GM23338 (cell line): ENCODE data around the gene DYNC2LI1. TPM values are rescaled to one million over a fixed set of nuclear protein-coding genes. Genes with fewer than 3 reads are reported as not detected.

Experiments used
- ATAC-seq: fragments of 200-7000 bp; cut with Tn5 transposase; 3 replicates; pipeline ENCODE4 v1.9.1; 2020
- DNase-seq: peaks from one replicate; pipeline ENCODE4 v3.0.0-alpha.2; 2015; ENCODE audit warnings: low spot score
- H2AFZ ChIP-seq: fragments of 200-600 bp; sonication (generic); 2 replicates; pipeline ENCODE4 v1.8.0; 2016; ENCODE audit warnings: antibody characterized with exemption, mild to moderate bottlenecking, moderate library complexity
- H3F3A ChIP-seq: fragments of 200-600 bp; sonication (generic); replicated peaks from 2 replicates; pipeline ENCODE4 v1.8.0; 2017; ENCODE audit warnings: antibody characterized with exemption, mixed run types, low read depth
- H3K27ac ChIP-seq: fragments of 200-600 bp; sonication (generic); 2 replicates; pipeline ENCODE4 v1.6.1; 2016; ENCODE audit warnings: low read depth
- H3K27me3 ChIP-seq: fragments of 200-600 bp; sonication (generic); 2 replicates; pipeline ENCODE4 v1.8.0; 2016; ENCODE audit warnings: mild to moderate bottlenecking, mixed run types, moderate library complexity; ENCODE audit not compliant: insufficient read depth
- H3K36me3 ChIP-seq: fragments of 200-600 bp; sonication (generic); 2 replicates; pipeline ENCODE4 v1.8.0; 2016; ENCODE audit warnings: mild to moderate bottlenecking; ENCODE audit not compliant: insufficient read depth
- H3K4me1 ChIP-seq: fragments of 200-600 bp; sonication (generic); 2 replicates; pipeline ENCODE4 v1.8.0; 2016; ENCODE audit warnings: mild to moderate bottlenecking, moderate library complexity; ENCODE audit not compliant: insufficient read depth
- H3K4me2 ChIP-seq: fragments of 200-600 bp; sonication (generic); 2 replicates; pipeline ENCODE4 v1.7.1; 2017; ENCODE audit warnings: mixed run types
- H3K4me3 ChIP-seq: fragments of 200-600 bp; sonication (generic); 2 replicates; pipeline ENCODE4 v1.6.1; 2016; ENCODE audit warnings: mixed run types
- H3K79me2 ChIP-seq: fragments of 200-600 bp; sonication (generic); replicated peaks from 2 replicates; pipeline ENCODE4 v1.8.0; 2017; ENCODE audit warnings: mild to moderate bottlenecking; ENCODE audit not compliant: insufficient read depth
- H3K9me2 ChIP-seq: fragments of 200-600 bp; sonication (generic); 2 replicates; pipeline ENCODE4 v1.8.0; 2017; ENCODE audit not compliant: insufficient read depth
- H4K20me1 ChIP-seq: fragments of 200-600 bp; sonication (generic); replicated peaks from 2 replicates; pipeline ENCODE4 v1.8.0; 2017; ENCODE audit warnings: mild to moderate bottlenecking; ENCODE audit not compliant: insufficient read depth
- H3K27ac Mint-ChIP-seq: 2 replicates; pipeline ENCODE4 v1.8.0; 2020; ENCODE audit warnings: inconsistent platforms, mild to moderate bottlenecking, moderate library complexity, mixed read lengths
- H3K27me3 Mint-ChIP-seq: 3 replicates; pipeline ENCODE4 v1.8.0; 2022; ENCODE audit warnings: low read depth, mild to moderate bottlenecking, moderate library complexity, mixed read lengths, inconsistent platforms; ENCODE audit not compliant: insufficient read depth, poor library complexity
- H3K36me3 Mint-ChIP-seq: 3 replicates; pipeline ENCODE4 v1.8.0; 2021; ENCODE audit warnings: low read depth, mild to moderate bottlenecking, inconsistent platforms, moderate library complexity, mixed read lengths
- H3K4me1 Mint-ChIP-seq: 3 replicates; pipeline ENCODE4 v1.8.0; 2020; ENCODE audit warnings: mild to moderate bottlenecking, inconsistent platforms, mixed read lengths
- H3K4me3 Mint-ChIP-seq: 3 replicates; pipeline ENCODE4 v1.8.0; 2021; ENCODE audit warnings: moderate library complexity, mild to moderate bottlenecking, inconsistent platforms, mixed read lengths
- H3K9me3 Mint-ChIP-seq: 3 replicates; pipeline ENCODE4 v1.8.0; 2020; ENCODE audit warnings: moderate library complexity, mild to moderate bottlenecking, inconsistent platforms, mixed read lengths
- CREB1 ChIP-seq: fragments of 250-450 bp; sonication (Bioruptor Pico); IDR thresholded peaks from 2 replicates; pipeline ENCODE4 v1.5.0; 2020; ENCODE audit warnings: low read depth, mild to moderate bottlenecking, moderate library complexity
- CTCF ChIP-seq, 2 experiments: fragments of 200-600 bp in 1 of 2; sonication (generic) in 1 of 2; conservative IDR thresholded peaks; 2 replicates each; pipeline versions ENCODE4 v1.5.1 to v1.6.1; 2016 to 2017; ENCODE audit warnings: antibody characterized with exemption in 2 of 2, low read depth in 2 of 2, mild to moderate bottlenecking in 2 of 2, moderate library complexity in 1 of 2
- EZH2 ChIP-seq: fragments of 200-600 bp; sonication (generic); IDR thresholded peaks from one replicate; pipeline ENCODE4 v1.8.0; 2017; ENCODE audit warnings: antibody characterized with exemption, mild to moderate bottlenecking, low read depth; ENCODE audit not compliant: unreplicated experiment
- EZH2phosphoT487 ChIP-seq: fragments of 200-600 bp; sonication (generic); IDR thresholded peaks from one replicate; pipeline ENCODE4 v1.8.1; 2018; ENCODE audit warnings: antibody characterized with exemption; ENCODE audit not compliant: unreplicated experiment
- NANOG ChIP-seq: IDR thresholded peaks from 2 replicates; pipeline ENCODE4 v1.6.1; 2016; ENCODE audit warnings: antibody characterized with exemption, borderline replicate concordance
- POLR2AphosphoS5 ChIP-seq: IDR thresholded peaks from 2 replicates; pipeline ENCODE4 v1.6.1; 2016; ENCODE audit warnings: antibody characterized with exemption, low read depth
- REST ChIP-seq: IDR thresholded peaks from one replicate; pipeline ENCODE4 v1.6.1; 2018; ENCODE audit warnings: antibody characterized with exemption; ENCODE audit not compliant: unreplicated experiment
- STAT1 ChIP-seq: IDR thresholded peaks from one replicate; pipeline ENCODE4 v1.6.1; 2016; ENCODE audit warnings: antibody characterized with exemption; ENCODE audit not compliant: unreplicated experiment
- ZNF114 ChIP-seq: fragments of 250-450 bp; sonication (Bioruptor Pico); IDR thresholded peaks from 2 replicates; pipeline ENCODE4 v1.5.0; 2020; ENCODE audit warnings: mild to moderate bottlenecking, moderate library complexity
- ZNF462 ChIP-seq: fragments of 250-450 bp; sonication (Bioruptor Pico); IDR thresholded peaks from 2 replicates; pipeline ENCODE4 v1.5.0; 2020; ENCODE audit warnings: mild to moderate bottlenecking, moderate library complexity
- polyA plus RNA-seq: library from polyadenylated mRNA; unstranded; fragments of >200 nt; fragmentation: Nextera tagmentation; extraction: Ambion mirVana; gene quantifications from 2 replicates; pipeline ENCODE4 v1.2.1, GENCODE V29; 2016
- total RNA-seq: library from RNA; depleted of rRNA; stranded (reverse); fragments of >200 nt; shearing (Covaris generic); gene quantifications from 2 replicates; pipeline ENCODE4 v1.2.3, GENCODE V29; 2014

DYNC2LI1 gene
- total and polyA plus RNA-seq, 2 experiments from 2014 or later, result 8.4 to 11.5 TPM

GRCh38 chr2:43853141-43854081 is 79.6 kb downstream of the DYNC2LI1 start:
- H3K4me3 Mint-ChIP-seq, result no peak overlapping the region
- Histone ChIP-seq H2AFZ (no peak overlapping the region), H3K4me1 (no peaks in the 10 kb centered on the region), H4K20me1 (no peaks in the 10 kb centered on the region), H3K27me3 (peaks cover 23% of the 10 kb centered on the region; the same call in 1 of the 2 replicates), H3F3A (no peaks in the 10 kb centered on the region), H3K4me2 (no peak overlapping the region), H3K79me2 (no peaks in the 10 kb centered on the region), H3K4me3 (no peak overlapping the region), H3K27ac (no peak overlapping the region), H3K9me2 (no peaks in the 10 kb centered on the region), H3K36me3 (no peaks in the 10 kb centered on the region)
- no peaks in the 10 kb centered on the region for H3K4me1 Mint-ChIP-seq
- no peak overlapping the region for H3K27ac Mint-ChIP-seq
- ATAC-seq (no peak), DNase-seq (no peak)
- TF ChIP-seq ZNF114 (no peak), ZNF462 (CRISPR knock-in tag) (no peak), POLR2AphosphoS5 (no peak), EZH2 (no peak), NANOG (no peak), EZH2phosphoT487 (no peak), REST (no peak), CREB1 (CRISPR knock-in tag) (no peak), CTCF (conservative IDR thresholded peaks at IDR 0.05; ENCODE audit: low read depth in 2 of 2) (no peak), STAT1 (no peak)
- no peaks in the 10 kb centered on the region for H3K36me3 Mint-ChIP-seq
- no peaks in the 10 kb centered on the region for H3K9me3 Mint-ChIP-seq
- H3K27me3 Mint-ChIP-seq, result peaks cover 8% of the 10 kb centered on the region
